Activated CD4-positive, alpha-beta memory T cell treated with anti-CD3 and anti-CD28 coated beads, Interleukin-2, amount 10 ng/mL, durations not matched to agents 7 days and 5 days (primary cell): ENCODE data around the gene LY6G6D. TPM values are rescaled to one million over a fixed set of nuclear protein-coding genes. Genes with fewer than 3 reads are reported as not detected.

Experiments
- CTCF ChIA-PET: fragments of 350-600 bp; sonication (Branson Sonifier 250); formaldehyde crosslinking; loops from one replicate; lab custom pipeline; 2021; ENCODE audit warnings: antibody characterized with exemption, inconsistent platforms; lab: Charles Lee
- POLR2A ChIA-PET: fragments of 350-600 bp; sonication (Branson Sonifier 250); formaldehyde crosslinking; loops from one replicate; lab custom pipeline; 2021; ENCODE audit warnings: antibody characterized with exemption; lab: Charles Lee
- DNase-seq: peaks from one replicate; pipeline ENCODE4 v3.0.0-alpha.2; 2020
- H3K27ac Mint-ChIP-seq: one replicate; pipeline ENCODE4 v1.8.0; 2021; ENCODE audit warnings: mild to moderate bottlenecking, mixed read lengths
- H3K27me3 Mint-ChIP-seq: one replicate; pipeline ENCODE4 v1.8.0; 2021; ENCODE audit warnings: mixed read lengths
- H3K36me3 Mint-ChIP-seq: one replicate; pipeline ENCODE4 v1.8.0; 2021; ENCODE audit warnings: low read depth, mixed read lengths
- H3K4me1 Mint-ChIP-seq: one replicate; pipeline ENCODE4 v1.8.0; 2021; ENCODE audit warnings: mixed read lengths
- H3K4me3 Mint-ChIP-seq: one replicate; pipeline ENCODE4 v1.8.0; 2021; ENCODE audit warnings: mild to moderate bottlenecking, mixed read lengths
- H3K9me3 Mint-ChIP-seq: one replicate; pipeline ENCODE4 v1.8.0; 2021; ENCODE audit warnings: mixed read lengths
- total RNA-seq, 2 experiments: library from RNA; stranded (reverse); gene quantifications; one replicate each; pipeline ENCODE4 v1.2.3, GENCODE V29; 2021

LY6G6D gene
- total RNA-seq, 2 experiments from 2014 or later = not detected

DNA sequence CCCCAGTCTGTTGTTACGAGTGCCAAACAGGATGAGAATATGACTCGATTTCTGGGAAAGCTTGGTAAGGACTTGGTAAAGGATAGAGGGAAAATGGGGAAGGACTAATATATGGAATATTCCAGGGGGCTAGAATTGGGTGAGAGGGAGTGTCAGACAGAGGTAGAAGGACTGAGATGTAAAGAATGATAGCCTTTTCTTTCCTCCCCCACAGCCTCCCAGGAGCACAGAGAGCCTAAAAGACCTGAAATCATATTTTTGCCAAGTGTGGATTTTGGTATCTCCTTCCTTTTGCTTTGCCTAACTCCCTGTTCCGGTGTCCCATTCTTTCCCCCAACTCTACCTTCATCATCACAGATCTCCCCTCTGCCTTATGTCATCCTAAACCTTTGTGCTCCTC, 27.7 kb downstream of the LY6G6D start:
- Mint-ChIP-seq H3K27ac (no peak overlapping the region), H3K27me3 (no peaks in the 10 kb centered on the region), H3K36me3 (peaks cover 53% of the 10 kb centered on the region), H3K4me1 (peaks cover 42% of the 10 kb centered on the region), H3K4me3 (no peak overlapping the region), H3K9me3 (no peaks in the 10 kb centered on the region)
- POLR2A ChIA-PET = no interaction called here
- CTCF ChIA-PET = interaction anchor here (7.8 kb wide), 1 partner anchor 28 kb away, joined by 88 read pairs; no protein-coding TSS in a partner anchor
- DNase-seq = no peak

DNA sequence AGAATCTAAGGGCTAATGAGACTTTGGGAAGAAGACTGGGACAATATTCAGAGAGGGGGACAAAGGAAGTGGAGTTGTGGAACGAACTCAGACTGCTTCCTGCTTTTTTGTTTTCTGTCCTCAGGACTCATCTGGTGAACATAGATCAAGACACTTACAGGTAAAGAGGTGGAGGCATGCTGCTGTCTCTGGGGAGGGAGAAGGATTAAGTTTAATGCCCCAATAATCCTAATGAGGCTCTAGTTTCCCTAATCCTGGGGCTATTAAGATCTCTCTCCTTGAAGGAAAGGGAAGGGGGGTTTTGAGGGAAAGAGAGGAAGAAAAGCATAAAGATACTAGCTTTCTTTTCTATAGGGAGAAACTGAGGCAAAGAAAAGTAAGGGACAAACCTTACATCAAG, 29.3 kb downstream of the LY6G6D start:
- peak overlapping the region; percentile 30 for H3K27ac Mint-ChIP-seq
- peaks cover 26% of the 10 kb centered on the region for H3K4me1 Mint-ChIP-seq
- POLR2A ChIA-PET = no interaction called here
- H3K4me3 Mint-ChIP-seq = no peak overlapping the region
- H3K9me3 Mint-ChIP-seq = no peaks in the 10 kb centered on the region
- peaks cover 60% of the 10 kb centered on the region for H3K36me3 Mint-ChIP-seq
- CTCF ChIA-PET = interaction anchor here (1.2 to 7.8 kb wide), 2 partner anchors 8 to 27 kb away, joined by 3 to 88 read pairs; partner anchors contain the start of gene CLIC1
- DNase-seq = no peak
- H3K27me3 Mint-ChIP-seq = no peaks in the 10 kb centered on the region

DNA sequence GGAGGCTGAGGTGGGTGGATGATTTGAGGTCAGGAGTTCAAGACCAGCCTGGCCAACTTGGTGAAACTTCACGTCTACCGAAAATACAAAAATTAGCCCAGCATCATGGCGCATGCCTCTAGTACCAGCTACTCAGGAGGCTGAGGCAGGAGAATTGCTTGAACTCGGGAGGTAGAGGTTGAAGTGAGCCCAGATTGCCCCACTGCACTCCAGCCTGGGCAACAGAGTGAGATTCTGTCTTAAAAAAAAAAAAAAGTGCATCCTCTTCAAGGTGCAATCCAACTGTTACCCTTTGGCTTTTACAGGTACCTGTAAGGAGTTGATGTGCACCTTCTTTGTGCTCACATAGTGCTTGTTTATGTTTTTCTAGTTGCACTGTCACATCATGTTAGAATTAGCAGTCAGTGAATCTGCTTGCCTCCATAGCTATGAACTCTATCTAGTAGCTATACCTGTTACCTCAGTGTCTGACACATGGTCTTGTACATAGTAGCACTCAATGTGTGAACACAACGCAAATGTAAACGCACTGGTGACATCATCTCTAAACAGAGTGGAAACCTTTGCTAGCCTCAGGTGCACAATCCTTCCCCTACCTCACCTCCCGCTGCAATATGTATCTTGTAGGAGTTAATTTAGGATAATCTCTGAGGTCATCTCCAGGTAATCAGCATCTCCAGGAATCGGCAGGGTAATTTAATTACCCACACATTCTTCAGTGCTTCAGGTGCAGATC, 34.3 kb downstream of the LY6G6D start:
- POLR2A ChIA-PET = interaction anchor here (4.5 kb wide), 1 partner anchor 10 kb away, joined by 27 read pairs; the partner anchor contains the start of gene MSH5
- Mint-ChIP-seq H3K4me1 (peaks cover 5% of the 10 kb centered on the region), H3K36me3 (peaks cover 32% of the 10 kb centered on the region), H3K4me3 (no peak overlapping the region), H3K9me3 (no peaks in the 10 kb centered on the region), H3K27ac (no peak overlapping the region), H3K27me3 (no peaks in the 10 kb centered on the region)
- DNase-seq = no peak
- CTCF ChIA-PET = interaction anchor here (0.9 kb wide), 2 partner anchors 9 to 20 kb away, joined by 3 to 4 read pairs; partner anchors contain the start of gene MSH5

DNA sequence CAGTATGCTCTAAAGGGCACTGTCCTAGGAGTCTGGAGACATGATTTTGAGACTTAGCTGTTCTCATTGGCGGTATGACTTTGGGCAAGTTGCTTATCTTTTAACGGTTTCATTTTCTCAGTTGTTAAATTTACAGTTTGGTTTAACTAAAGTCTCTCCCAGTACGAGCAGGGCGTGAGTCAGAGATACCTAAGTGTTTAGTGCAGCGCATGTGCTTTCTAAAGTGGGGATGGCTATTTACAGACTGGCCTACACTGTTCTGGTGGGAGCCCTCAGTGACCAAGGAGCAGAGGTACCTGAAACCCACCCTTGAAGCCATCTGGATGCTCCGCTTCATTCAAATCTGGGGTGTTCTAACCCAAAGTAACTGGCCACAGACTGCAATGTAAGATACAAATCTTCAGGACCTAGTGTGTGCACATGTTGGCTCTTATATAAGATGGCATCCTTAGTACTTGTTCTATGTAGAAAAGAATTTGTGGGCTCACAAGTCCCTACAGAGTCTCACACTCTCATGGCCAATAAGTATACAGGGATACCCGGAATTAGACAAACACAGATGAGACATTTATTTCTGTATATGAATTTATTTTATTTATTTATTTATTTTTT, 35.4 kb downstream of the LY6G6D start:
- no peaks in the 10 kb centered on the region for H3K4me1 Mint-ChIP-seq
- POLR2A ChIA-PET = interaction anchor here (4.5 kb wide), 1 partner anchor 11 kb away, joined by 27 read pairs; the partner anchor contains the start of gene MSH5
- CTCF ChIA-PET = interaction anchor here (0.9 to 1.5 kb wide), 2 partner anchors 10 to 19 kb away, joined by 3 to 5 read pairs; partner anchors contain the start of gene MSH5
- DNase-seq = no peak
- H3K36me3 Mint-ChIP-seq = peaks cover 25% of the 10 kb centered on the region
- H3K4me3 Mint-ChIP-seq = no peak overlapping the region
- H3K9me3 Mint-ChIP-seq = no peaks in the 10 kb centered on the region
- H3K27ac Mint-ChIP-seq = no peak overlapping the region
- H3K27me3 Mint-ChIP-seq = no peaks in the 10 kb centered on the region

DNA sequence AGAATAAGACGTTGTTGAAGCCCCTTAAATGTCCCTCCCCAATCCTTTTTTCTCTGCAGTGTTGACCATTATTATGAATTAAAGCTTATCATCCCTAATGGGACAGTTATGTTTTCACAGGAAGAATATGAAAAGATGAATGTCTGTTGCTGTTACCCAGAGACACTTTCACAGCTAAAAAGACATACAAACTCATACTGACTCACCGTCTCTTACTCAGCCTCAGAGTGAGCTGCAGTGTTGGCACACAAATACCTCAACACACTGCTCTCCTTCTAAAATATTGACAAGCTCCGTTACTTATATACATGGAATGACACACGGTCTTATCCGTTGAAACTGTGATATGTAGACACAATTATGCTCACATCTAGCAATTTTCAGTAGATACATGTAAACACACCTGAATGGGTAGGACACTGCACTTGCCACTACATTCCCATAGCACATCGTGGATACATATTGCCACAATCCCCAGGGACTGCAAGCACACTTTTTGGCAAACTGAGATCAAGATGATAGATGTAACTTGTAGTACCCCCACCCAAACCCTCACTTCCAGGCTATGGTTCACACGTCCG, 37.7 kb downstream of the LY6G6D start:
- Mint-ChIP-seq H3K27ac (no peak overlapping the region), H3K9me3 (no peaks in the 10 kb centered on the region), H3K36me3 (peaks cover 14% of the 10 kb centered on the region), H3K4me1 (no peaks in the 10 kb centered on the region), H3K27me3 (no peaks in the 10 kb centered on the region), H3K4me3 (no peak overlapping the region)
- DNase-seq = no peak
- CTCF ChIA-PET = interaction anchor here (0.7 to 1.5 kb wide), 3 partner anchors 17 to 228 kb away, joined by 3 to 8 read pairs (median 6); no protein-coding TSS in a partner anchor
- POLR2A ChIA-PET = interaction anchor here (0.7 to 4.5 kb wide), 3 partner anchors 13 to 42 kb away, joined by 3 to 27 read pairs (median 3); partner anchors contain the start of genes CLIC1 and MSH5

DNA sequence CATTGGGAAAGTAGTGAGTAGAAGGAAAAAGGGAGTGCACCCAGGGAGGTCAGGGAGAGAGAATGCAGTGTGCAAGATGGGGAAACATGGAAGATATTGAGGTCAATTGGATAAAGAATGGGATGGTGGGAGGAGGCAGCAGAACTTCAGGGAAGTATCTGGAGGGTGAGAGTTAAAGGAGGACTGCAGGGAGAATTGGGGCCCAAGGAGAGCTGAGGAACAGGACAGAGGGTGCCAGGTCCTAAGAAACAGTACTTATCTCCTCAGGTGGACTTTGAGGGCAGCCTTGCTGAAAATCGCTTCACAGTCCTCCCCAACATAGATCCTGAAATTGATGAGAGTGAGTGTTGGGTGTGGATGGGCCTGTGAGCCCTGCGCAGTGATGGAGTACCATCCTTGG, 43.1 kb downstream of the LY6G6D start:
- DNase-seq = no peak
- Mint-ChIP-seq H3K27ac (no peak overlapping the region), H3K4me1 (peaks cover under 1% of the 10 kb centered on the region), H3K4me3 (no peak overlapping the region), H3K9me3 (no peaks in the 10 kb centered on the region), H3K36me3 (peaks cover 28% of the 10 kb centered on the region), H3K27me3 (no peaks in the 10 kb centered on the region)
- POLR2A ChIA-PET = interaction anchor here (0.7 to 2.1 kb wide), 4 partner anchors 8 to 18 kb away, joined by 3 to 5 read pairs (median 4); no protein-coding TSS in a partner anchor
- CTCF ChIA-PET = interaction anchor here (2.7 kb wide), 1 partner anchor 12 kb away, joined by 12 read pairs; no protein-coding TSS in a partner anchor

DNA sequence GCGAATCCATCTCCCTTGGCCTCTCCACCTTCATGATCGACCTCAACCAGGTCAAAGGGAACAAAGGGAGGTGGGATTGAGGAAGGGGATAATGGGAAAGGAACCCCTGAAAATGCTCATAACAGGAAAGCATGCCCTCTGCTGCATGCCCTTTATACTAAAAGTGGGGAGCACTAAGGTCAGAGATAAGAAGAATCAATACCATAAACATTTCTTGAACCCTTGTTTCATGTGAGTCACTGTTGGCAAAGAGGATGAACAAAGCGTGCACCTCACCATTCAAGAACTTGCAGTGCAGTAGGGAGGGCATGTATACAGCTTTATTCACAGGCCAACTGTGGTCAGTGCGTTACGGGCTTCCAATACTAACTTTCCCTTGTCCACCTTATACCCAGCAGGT, 45.6 kb downstream of the LY6G6D start:
- peaks cover 33% of the 10 kb centered on the region for H3K36me3 Mint-ChIP-seq
- CTCF ChIA-PET = no interaction called here
- no peaks in the 10 kb centered on the region for H3K9me3 Mint-ChIP-seq
- no peaks in the 10 kb centered on the region for H3K27me3 Mint-ChIP-seq
- H3K4me1 Mint-ChIP-seq = peaks cover 11% of the 10 kb centered on the region
- H3K27ac Mint-ChIP-seq = no peak overlapping the region
- H3K4me3 Mint-ChIP-seq = no peak overlapping the region
- POLR2A ChIA-PET = interaction anchor here (1.1 to 1.3 kb wide), 2 partner anchors 23 to 31 kb away, joined by 4 to 7 read pairs; no protein-coding TSS in a partner anchor
- DNase-seq = no peak

DNA sequence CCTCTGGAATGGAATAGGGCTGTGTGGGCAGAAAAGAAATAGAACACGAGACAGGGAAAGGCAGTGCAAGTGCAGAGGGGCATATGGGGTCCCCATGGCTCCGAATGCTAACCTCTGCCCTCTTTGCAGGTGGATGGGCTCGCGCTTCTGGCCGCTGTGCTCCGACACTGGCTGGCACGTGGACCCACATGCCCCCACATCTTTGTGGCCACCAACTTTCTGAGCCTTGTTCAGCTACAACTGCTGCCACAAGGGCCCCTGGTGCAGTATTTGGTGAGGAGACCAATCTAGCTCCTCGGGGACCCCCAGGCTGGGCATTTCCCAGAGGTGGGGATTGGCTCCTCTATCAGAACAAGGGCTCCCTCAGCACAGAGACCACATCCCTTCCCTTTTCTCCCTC, 46.2 kb downstream of the LY6G6D start:
- Mint-ChIP-seq H3K27me3 (no peaks in the 10 kb centered on the region), H3K4me1 (peaks cover 11% of the 10 kb centered on the region), H3K27ac (no peak overlapping the region), H3K9me3 (no peaks in the 10 kb centered on the region), H3K36me3 (peaks cover 33% of the 10 kb centered on the region), H3K4me3 (no peak overlapping the region)
- no peak for DNase-seq
- ChIA-PET POLR2A (interaction anchor here (1.1 to 1.3 kb wide), 2 partner anchors 24 to 31 kb away, joined by 4 to 7 read pairs; no protein-coding TSS in a partner anchor), CTCF (no interaction called here)

DNA sequence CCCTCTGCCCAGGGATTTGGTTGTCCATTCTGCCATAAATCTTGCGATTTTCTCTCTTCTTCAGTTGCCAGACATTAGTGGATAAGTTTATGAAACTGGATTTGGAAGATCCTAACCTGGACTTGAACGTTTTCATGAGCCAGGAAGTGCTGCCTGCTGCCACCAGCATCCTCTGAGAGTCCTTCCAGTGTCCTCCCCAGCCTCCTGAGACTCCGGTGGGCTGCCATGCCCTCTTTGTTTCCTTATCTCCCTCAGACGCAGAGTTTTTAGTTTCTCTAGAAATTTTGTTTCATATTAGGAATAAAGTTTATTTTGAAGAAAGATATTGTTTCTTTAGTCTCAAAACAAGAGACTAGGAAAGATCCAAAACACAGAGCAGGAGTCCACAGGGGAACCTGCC, 47.2 kb downstream of the LY6G6D start, which contains the start of gene SAPCD1:
TSS of gene SAPCD1 (plus strand) at position 301 of the 400 bp plus-strand sequence. CDS start 399 bp downstream, outside the sequence.
- ChIA-PET CTCF (no interaction called here), POLR2A (no interaction called here)
- H3K27ac Mint-ChIP-seq = peak within 1 kb of the TSS; percentile 2
- H3K4me1 Mint-ChIP-seq = peaks cover 11% of the 10 kb centered on the region
- no peak within 1 kb of the TSS for H3K4me3 Mint-ChIP-seq
- no peaks in the 10 kb centered on the region for H3K9me3 Mint-ChIP-seq
- no peaks in the 10 kb centered on the region for H3K27me3 Mint-ChIP-seq
- DNase-seq = no peak
- peaks cover 36% of the 10 kb centered on the region for H3K36me3 Mint-ChIP-seq

DNA sequence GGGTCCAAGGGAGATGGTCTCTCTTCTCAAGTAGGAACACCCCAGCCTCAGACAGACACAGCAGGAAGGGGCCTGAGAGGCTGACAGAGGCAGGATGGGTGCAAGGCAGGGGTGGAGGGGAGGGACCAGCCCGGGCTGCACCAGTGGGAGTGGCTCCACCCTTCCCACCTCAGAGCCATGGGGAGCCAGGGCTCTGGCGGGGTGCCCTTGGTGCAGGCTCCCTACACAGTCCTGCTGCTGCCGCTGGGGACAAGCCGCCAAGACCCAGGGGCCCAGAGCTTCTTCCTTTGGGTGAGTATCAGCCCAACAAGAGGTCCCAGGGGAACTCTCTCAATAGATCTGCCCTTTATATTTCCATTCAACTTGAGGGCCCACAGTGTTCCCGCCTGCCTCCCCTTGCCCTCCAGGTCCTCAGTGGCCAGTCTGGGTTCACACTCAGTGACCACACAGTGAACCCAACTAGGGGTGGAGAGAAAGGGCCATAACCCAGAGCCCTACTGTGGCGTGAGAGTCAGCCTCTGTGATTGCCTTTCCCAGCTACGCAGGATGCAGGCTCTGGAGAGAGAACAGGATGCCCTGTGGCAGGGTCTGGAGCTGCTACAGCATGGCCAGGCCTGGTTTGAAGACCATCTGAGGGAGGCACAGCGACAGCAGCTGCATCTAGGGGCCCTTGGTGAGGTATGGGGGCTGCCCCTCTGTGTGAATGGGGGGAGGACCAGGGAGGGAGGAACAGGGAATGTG, 47.9 kb downstream of the LY6G6D start:
- H3K9me3 Mint-ChIP-seq = no peaks in the 10 kb centered on the region
- H3K27ac Mint-ChIP-seq = peak overlapping the region; percentile 2
- H3K4me3 Mint-ChIP-seq = no peak overlapping the region
- H3K4me1 Mint-ChIP-seq = peaks cover 11% of the 10 kb centered on the region
- DNase-seq = no peak
- no peaks in the 10 kb centered on the region for H3K27me3 Mint-ChIP-seq
- H3K36me3 Mint-ChIP-seq = peaks cover 34% of the 10 kb centered on the region
- ChIA-PET POLR2A (no interaction called here), CTCF (interaction anchor here (0.6 kb wide), 1 partner anchor 27 kb away, joined by 3 read pairs; no protein-coding TSS in a partner anchor)

DNA sequence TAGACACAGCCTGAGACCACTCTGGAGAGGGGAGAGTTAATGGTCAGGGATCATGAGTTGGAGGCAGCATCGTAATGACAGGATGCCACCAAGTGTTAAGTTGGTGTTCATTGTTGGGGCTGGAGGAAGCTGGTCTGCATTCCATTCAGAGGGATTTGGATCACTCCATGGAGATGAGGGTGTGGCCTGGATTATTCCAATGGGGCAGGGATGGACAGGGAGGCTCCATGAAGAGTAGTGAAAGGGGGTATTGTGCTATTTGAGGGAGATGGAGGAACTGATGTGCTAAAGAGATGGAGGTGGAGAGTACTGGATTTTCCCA, 48.4 kb downstream of the LY6G6D start:
- peak overlapping the region; percentile 2 for H3K27ac Mint-ChIP-seq
- ChIA-PET CTCF (interaction anchor here (0.6 kb wide), 1 partner anchor 26 kb away, joined by 3 read pairs; no protein-coding TSS in a partner anchor), POLR2A (no interaction called here)

DNA sequence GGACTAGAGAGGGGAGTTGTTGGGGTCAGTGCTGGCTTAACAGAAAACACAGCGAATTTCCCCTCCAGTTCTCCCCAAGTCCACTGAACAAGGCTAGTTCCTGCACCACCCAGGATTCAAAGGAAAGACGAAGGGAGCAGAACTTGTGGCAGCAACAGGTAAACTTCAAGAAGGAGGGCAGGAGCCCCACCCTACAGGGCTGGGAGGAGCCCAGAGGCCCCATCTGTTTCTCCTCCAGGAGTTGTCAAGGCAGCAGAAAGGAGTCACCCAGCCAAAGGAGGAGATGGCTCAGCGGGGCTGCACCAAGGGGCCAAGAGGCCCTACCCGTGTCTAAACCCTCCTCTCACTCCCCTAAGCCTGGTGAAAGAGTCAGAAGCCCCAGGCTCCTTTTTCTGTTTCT, 49.0 kb downstream of the LY6G6D start:
- Mint-ChIP-seq H3K27ac (no peak overlapping the region), H3K4me1 (peaks cover 16% of the 10 kb centered on the region), H3K9me3 (no peaks in the 10 kb centered on the region), H3K27me3 (no peaks in the 10 kb centered on the region), H3K36me3 (peaks cover 39% of the 10 kb centered on the region), H3K4me3 (no peak overlapping the region)
- CTCF ChIA-PET = interaction anchor here (1.3 kb wide), 1 partner anchor 53 kb away, joined by 3 read pairs; no protein-coding TSS in a partner anchor
- POLR2A ChIA-PET = no interaction called here
- DNase-seq = no peak

More for the DNA sequence above, 48.4 kb downstream of the LY6G6D start:
- peaks cover 14% of the 10 kb centered on the region for H3K4me1 Mint-ChIP-seq
- no peaks in the 10 kb centered on the region for H3K9me3 Mint-ChIP-seq
- peaks cover 36% of the 10 kb centered on the region for H3K36me3 Mint-ChIP-seq
- no peak overlapping the region for H3K4me3 Mint-ChIP-seq
- no peaks in the 10 kb centered on the region for H3K27me3 Mint-ChIP-seq
- no peak for DNase-seq
